HG03565 (cell line): Measurements from ENCODE around the gene FCHSD2.
A peak's percentile ranks its signal among the peaks of the same experiment; 100 is the strongest.
"Not testable (repeated sequence)": the region's sequence is repeated elsewhere in the genome, so short reads cannot be mapped to it uniquely, and the experiment has no call there.

Experiments used
- ATAC-seq: cut with Tn5 transposase; IDR thresholded peaks from one replicate; pipeline ENCODE4 v1.9.1; 2021; ENCODE audit warnings: mild to moderate bottlenecking, moderate library complexity; ENCODE audit not compliant: unreplicated experiment

The FCHSD2 gene

DNA sequence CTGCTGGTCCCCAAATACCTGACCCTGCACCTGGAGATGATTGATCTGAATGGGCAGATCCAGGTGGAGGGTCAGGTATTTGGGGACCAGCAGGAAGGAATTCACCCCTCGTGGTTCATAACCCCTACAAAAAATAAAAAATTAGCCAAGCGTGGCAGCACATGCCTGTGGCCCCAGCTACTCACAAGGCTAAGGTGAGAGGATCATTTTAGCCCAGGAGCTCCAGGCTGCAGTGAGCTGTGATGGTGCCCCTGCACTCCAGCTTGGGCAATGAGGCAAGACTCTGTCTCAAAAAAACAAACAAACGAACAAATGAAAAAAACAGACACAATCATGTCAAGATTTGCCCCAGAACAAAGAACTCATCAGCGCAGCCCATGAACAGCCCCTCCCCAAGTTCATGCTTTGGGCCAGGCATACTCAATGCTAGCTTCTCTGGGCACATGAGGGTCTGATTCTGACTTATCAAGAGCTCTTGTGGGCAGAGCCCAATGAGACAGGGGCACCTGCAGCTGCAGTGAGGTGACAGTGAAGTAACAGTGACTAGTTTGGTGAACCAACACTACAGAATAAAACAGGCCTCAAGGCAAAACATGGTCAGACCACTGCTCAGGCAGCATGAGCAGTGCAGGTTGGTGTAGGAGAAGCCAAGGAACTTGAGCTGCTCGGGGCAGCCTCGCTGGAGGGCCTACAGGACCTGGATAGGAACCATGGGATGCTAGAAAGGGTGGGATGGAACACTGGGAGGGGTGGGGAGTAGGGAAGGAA, 10.2 kb upstream of the FCHSD2 start:
- no peak for ATAC-seq

DNA sequence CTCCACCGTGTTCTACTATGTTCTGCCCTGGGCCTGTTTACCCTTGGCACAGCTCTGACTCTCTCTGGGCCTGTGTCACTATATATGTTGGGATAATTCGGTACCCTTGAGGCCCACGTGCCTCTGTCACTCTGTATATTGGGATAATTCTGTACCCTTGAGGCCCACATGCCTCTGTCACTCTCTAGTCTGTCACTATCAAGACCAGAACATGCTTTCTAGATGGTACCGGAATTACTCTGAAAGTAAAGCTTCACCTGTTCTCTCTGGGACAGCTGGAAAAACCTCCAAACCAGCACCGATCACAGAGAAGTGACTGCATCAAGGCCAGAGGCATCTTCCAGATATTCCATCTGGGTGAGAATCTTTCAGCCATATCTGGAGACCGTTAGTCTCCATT, 9.3 kb upstream of the FCHSD2 start:
- ATAC-seq: no peak

- no peak for ATAC-seq
Measured at GRCh38 chr11:73149105-73149504, 7.0 kb upstream of the FCHSD2 start.

GRCh38 chr11:73147771-73148681, 5.9 kb upstream of the FCHSD2 start:
- no peak for ATAC-seq

DNA sequence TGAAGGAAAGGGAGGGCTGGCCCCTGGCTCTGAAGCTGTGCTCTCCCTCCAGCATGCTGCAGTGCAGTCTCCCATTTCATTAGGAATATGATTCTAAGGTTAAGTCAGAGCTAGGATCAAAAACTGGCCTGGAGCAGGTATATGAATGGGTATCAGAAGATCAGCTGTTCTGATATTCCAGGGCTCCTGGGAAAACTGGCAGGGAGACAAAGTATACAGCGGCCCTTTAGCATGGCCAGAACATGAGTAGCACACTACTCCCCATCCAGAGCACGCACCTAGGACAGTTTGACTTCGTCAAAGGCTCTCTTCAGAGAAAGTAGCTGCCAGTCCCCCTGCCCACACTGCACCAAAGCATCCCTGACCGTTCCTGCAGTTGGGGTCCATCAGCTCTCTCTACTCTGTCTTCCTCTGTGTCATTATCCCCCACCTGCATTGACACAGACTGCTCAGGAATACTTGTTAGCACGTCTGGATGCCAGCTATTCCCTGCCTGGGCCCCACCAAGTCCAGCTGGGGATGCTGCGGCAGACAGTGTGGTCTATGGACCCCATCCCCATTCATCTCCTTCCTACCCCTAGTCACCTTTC, 4.0 kb upstream of the FCHSD2 start:
- ATAC-seq: no peak

- ATAC-seq: no peak
Measured at GRCh38 chr11:73143126-73143838, 1.2 kb upstream of the FCHSD2 start.

DNA sequence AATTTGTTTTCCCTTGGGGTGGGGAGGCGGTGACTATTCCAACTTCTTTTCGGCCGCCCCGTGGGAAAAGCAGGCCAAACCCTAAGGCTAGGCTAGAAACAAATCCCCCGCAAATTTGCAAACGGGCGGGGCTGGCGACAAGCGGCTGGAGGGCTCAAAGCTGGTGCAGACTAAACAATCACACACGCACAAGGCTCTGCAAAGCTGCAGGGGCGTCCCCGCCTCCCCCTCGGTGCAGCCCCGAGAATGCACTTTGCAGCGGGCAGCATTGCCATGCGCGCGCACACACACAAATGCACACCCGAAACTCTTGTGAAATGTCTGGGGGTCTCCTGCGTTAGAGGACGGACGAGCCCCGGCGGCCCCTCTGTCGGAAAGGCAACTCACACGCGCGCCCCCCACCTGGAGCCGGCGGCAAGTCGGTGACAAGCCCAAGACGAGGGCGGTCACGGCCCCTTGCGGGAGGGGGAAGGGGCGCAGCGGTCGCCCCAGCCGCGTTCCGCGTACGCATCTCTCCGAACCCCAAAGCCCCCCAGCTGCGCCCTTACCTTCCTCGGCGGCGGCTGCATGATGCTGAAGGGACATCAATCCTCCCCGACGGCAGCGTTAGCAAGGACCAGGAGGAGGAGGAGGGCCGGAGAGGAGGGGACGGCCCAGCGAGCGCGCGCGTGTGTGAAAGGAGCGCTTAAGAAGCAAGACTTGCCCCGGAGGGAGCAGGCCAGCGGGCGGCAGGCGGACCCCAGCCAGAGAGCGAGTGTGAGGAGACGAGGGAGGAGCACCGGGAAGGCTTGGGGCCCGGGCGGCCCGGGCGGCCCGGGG, 600 bp downstream of the FCHSD2 start:
- ATAC-seq: peak; percentile 22

- no peak for ATAC-seq
Measured at GRCh38 chr11:73141031-73141308, 1.1 kb downstream of the FCHSD2 start.

DNA sequence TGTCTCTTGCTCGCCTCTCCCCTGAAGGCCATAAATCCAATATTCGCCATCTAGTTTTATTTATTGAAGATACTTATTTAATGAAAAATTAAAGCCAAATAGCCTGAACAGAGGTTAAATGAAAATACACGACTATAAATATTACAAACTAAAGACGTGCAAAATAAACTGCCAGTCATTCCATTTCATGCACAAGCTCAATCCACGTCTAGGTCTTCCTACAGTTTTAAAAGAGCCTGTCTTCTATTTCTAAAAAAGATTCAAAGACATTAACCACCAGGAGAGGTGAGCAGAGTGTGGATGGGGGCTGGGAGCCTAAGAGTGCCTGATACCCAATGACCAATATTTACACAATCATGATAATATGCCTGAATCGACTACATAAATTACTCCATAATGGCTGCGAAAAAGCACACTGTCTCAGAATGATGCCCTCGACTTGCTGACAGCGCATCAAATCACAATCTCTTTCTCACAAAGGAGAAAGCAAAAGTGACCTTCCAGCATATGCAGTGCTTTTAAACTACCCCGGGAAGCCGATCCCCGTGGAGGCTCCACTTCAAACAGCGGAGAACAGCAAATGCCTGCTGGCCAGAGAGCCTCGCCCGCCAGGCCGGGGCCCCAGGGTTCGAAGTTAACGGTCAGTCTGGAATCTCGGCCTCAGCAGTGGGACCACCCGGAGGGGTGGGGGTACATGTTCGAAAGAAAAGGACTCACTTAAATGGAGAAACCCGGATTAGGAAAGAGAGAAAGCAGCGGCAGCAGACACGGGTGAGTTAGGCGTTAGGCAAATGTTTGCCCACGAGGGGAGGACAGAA, 1.7 kb downstream of the FCHSD2 start:
- no peak for ATAC-seq

GRCh38 chr11:73139476-73140198, 2.5 kb downstream of the FCHSD2 start:
- no peak for ATAC-seq

DNA sequence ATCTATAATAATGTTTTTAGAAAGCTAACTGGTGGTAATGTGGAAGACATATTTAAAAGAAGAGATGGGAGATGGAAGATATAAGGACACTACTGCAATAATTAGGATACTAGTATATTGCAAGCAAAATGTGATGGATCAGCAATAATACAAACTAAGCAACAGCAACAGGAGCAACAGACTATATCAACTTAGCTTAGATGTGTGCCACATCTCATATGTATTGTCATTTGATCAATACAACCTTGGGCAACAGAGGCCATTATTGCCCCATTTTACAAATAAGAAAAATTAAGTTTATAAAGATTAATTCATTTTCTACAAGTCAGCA, 4.2 kb downstream of the FCHSD2 start:
- no peak for ATAC-seq

DNA sequence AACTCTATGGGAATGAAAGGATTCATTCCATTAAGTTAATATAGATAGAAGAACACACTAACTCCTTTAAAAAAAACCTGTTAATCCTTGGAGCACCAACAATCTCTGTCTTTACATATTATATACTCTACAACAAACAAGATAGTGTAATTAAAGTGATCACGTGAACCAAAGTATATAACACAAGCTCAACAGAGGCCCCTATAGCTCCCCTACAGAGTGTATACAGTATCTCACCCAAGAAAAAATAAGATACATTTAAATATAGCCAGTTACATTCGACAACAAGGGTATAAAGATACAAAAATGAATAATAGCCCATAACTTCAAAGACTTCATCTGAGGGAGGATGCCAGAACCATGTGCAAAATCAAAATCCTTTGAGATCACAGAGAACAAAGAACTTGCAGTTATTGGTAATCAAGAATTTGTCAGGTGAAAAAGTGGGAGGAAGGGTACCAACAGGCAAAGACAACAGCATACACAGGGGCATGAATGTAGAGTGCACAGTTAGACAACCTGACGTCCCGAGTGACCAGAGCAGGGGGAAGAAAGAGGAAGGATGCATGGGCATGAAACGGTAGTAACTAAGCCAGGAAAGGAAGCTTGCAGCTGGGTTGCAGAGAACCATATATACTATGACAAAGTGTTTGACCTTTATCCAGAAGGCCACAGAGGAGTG, 4.7 kb downstream of the FCHSD2 start:
- no peak for ATAC-seq

DNA sequence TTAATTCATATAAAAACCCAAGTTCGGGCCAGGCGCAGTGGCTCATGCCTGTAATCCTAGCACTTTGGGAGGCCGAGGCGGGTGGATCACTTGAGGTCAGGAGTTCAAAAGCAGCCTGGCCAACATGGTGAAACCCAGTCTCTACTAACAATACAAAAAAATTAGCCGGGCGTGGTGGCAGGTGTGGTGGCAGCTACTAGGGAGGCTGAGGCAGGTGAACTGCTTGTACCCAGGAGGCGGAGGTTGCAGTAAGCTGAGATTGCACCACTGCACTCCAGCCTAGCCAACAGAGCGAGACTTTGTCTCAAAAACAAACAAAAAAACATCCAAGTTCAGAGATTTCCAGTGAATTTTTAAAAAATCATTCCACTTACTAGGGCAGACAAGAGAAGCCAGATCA, 5.4 kb downstream of the FCHSD2 start:
- ATAC-seq: not testable (repeated sequence)

- no peak for ATAC-seq
Measured at GRCh38 chr11:73135346-73136284, 6.5 kb downstream of the FCHSD2 start.

GRCh38 chr11:73132349-73132748, 9.8 kb downstream of the FCHSD2 start:
- not testable (repeated sequence) for ATAC-seq

- no peak for ATAC-seq
Measured at GRCh38 chr11:73130181-73130580, 11.9 kb downstream of the FCHSD2 start.

- no peak for ATAC-seq
Measured at GRCh38 chr11:73129198-73129597, 12.9 kb downstream of the FCHSD2 start.
